Astrocyte of the cerebellum (primary cell): ENCODE results near the gene CLEC18C.

Experiments used
- DNase-seq: peaks from one replicate; pipeline ENCODE4 v3.0.0-alpha.2; 2011; ENCODE audit warnings: low read depth
- H3K4me3 ChIP-seq: 2 replicates; pipeline ENCODE4 v1.5.1; 2011; ENCODE audit warnings: mild to moderate bottlenecking, low read depth, low read length, moderate library complexity
- in situ Hi-C: cut with HindIII; loops from 2 replicates; pipeline ENCODE4 v1.10.0; 2017; ENCODE audit warnings: low sequenced_read_pairs
- TF ChIP-seq, protein P1 (sequence below): IDR thresholded peaks from 2 replicates; pipeline ENCODE4 v1.5.1; 2012; ENCODE audit warnings: low read length, low read depth, moderate library complexity, mild to moderate bottlenecking; ENCODE audit errors: missing control alignments

CLEC18C gene

DNA sequence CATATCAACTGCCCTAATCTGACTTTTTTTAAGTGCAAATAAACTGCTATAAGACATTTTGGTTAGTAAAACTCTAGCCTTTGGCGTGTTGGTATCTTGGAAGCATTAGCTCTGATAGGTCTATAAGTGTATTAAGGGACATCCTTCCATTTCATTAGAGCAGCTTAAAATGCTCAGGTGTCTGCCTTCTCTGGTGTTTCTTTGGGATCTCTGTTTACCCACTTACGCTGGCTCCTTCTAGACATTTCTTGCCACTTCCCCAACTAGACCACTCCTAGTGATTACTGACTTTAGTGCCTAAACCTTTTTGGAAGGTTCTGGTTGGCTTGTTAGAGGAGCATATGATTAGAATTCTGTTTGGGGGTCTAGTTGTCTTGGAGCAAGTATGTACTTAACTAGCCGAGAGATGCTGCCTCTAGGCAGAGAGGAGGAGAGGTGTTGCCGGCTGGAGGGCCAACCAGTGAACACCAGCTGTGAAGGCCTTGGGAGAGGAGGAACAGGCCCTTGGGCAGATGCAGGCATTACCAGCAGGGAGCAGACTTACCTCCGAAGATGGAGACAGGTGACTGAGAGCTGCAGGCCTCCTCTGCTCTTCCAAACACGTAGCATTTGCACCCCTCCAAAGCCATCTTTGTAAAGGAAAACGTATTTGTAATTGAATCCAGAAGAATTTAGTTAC is 15.2 kb upstream of the CLEC18C start:
- no peak overlapping the region for H3K4me3 ChIP-seq
- no peak for DNase-seq
- TF ChIP-seq, protein P1, sequence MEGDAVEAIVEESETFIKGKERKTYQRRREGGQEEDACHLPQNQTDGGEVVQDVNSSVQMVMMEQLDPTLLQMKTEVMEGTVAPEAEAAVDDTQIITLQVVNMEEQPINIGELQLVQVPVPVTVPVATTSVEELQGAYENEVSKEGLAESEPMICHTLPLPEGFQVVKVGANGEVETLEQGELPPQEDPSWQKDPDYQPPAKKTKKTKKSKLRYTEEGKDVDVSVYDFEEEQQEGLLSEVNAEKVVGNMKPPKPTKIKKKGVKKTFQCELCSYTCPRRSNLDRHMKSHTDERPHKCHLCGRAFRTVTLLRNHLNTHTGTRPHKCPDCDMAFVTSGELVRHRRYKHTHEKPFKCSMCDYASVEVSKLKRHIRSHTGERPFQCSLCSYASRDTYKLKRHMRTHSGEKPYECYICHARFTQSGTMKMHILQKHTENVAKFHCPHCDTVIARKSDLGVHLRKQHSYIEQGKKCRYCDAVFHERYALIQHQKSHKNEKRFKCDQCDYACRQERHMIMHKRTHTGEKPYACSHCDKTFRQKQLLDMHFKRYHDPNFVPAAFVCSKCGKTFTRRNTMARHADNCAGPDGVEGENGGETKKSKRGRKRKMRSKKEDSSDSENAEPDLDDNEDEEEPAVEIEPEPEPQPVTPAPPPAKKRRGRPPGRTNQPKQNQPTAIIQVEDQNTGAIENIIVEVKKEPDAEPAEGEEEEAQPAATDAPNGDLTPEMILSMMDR: peak; percentile 9
- in situ Hi-C loops: no loop called here

DNA sequence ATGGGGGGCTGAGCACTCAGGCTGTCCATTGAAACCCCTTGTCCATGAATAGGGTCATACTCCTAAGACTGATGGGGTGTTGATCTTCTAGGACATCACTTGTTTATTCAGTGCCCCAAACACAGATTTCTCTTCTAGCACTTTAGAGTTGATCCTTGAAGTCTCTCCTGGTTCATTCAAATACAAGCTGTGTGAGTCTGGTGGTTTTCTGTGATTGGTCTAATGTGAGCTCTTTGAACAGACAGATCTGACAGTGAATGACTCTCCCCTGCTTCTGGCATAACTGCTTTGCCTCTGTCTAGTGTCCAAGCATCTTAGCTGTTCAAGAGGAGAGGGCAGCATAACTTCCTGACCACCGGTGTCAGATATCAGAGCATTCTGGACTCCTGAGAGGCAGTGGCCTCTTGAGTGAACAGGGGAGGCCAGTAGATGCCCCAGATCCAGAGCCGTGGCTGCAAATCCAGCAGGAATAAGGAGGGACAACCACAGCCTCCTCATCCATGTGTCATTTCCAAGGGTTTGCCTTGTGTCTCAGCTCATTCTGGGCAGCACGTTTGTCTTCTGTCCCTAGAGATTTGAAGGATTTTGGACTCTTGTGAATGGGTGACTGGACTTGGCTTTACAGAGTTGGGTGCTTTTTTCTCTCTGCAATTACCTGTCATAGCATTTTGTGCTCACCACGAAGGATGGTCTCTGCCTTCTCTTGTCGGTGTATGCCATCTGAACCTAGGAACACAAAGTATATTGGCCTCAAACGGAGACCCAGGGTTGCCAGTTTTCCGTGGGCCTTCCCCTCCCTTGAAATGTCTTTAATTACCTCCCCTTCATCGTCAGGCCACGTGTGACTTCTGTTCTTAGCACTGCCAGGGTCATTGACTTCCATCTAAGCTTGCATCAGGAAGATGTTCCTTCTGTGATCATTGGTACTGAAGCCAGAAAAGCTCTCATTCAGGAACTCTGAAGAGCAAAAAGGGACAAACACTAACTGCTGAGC is 13.9 kb upstream of the CLEC18C start:
- in situ Hi-C loops: no loop called here
- DNase-seq: peak; percentile 31
- TF ChIP-seq, protein P1: no peak
- no peak overlapping the region for H3K4me3 ChIP-seq

DNA sequence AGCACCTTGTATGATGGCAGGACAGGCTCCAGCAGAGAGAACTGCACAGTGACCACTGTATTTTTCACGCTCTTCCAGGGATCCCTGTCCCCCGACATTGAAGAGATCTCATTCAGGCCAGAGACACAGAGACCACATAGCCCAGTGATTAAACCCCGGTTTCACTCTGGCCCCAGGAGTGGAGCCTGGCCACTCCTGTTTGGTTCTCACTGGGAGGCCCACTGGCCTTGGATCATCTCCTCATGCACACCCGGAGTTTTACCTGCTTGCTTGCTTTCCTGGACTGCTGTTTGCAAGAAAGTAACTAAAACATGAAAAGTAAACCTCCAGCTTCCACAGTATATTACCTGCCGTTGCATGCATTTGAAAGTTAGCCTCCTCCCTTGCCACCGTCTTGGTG is 13.2 kb upstream of the CLEC18C start:
- no peak overlapping the region for H3K4me3 ChIP-seq
- in situ Hi-C loops: no loop called here
- TF ChIP-seq, protein P1: no peak
- no peak for DNase-seq

DNA sequence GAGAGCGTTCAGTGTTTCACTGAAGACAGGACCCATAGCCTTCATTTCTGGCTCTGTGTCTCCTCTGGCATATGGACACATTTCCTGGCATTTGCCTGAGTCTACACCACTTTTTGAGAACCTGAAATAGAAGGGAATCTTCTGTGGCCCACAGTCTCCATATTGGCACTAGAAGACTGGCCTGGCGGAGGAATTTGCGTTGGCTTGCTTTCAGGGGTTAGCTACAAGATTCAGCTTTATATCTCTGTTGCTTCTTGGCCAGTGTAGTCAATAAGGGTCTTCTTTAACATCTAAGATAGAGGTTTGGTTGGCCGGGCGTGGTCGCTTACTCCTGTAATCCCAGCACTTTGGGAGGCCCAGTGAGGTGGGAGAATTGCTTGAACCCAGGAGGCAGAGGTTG is 12.8 kb upstream of the CLEC18C start:
- in situ Hi-C loops: no loop called here

DNA sequence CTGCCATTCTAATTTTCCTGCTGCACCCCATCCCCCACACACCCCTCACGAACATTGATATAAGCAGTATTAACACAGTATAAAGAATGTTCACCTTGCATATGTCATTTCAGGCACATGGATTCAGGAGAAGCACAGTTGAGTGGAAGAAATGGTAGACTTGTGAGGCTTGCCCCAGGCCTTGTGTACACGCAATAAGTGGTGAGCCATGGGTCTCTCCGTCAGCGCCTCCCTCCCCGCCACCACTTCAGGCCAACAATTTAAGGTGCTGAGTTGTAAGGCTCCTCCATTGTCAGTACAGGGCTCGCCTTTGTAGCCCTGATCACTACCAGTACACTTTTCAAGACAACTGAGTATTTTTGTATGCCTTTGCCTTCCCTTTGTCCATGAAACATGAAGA is 12.2 kb upstream of the CLEC18C start:
- in situ Hi-C loops: no loop called here
- TF ChIP-seq, protein P1: no peak
- no peak overlapping the region for H3K4me3 ChIP-seq
- DNase-seq: no peak

More for the DNA sequence above, 12.8 kb upstream of the CLEC18C start:
- no peak overlapping the region for H3K4me3 ChIP-seq
- TF ChIP-seq, protein P1: no peak
- DNase-seq: no peak

DNA sequence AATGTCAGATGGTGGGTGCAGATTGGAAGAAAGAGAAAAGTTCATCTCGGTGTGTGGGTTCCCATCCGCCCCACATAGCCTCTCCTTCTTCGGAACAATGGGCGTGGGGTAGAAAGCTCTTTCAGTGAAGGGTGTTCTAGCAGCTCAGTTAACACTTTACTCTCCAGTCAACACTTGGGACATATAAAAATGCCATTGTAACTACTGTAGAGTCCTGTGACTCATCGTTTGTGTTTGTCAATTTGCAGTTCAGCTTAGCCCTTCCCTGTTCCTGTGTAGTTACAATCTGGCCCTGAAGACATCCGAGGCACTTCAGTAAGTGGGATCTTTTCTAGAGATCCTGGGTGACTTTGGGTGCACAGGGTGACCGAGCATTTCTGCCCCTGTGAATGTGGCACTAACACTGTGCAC is 11.5 kb upstream of the CLEC18C start:
- DNase-seq: no peak
- H3K4me3 ChIP-seq: no peak overlapping the region
- in situ Hi-C loops: no loop called here
- TF ChIP-seq, protein P1: no peak
